HEK293T (cell line): ENCODE results near the gene MORF4L1.

Experiments
- CTCF ChIA-PET: fragments of 350-600 bp; formaldehyde crosslinking; extraction: SDS; loops from one replicate; lab custom pipeline; 2021; ENCODE audit warnings: antibody characterized with exemption, inconsistent platforms; lab: Yijun Ruan, JAX
- POLR2A ChIA-PET: fragments of 350-600 bp; formaldehyde crosslinking; extraction: SDS; loops from one replicate; lab custom pipeline; 2020; ENCODE audit warnings: antibody characterized with exemption, inconsistent platforms; lab: Yijun Ruan, JAX
- DNase-seq: peaks from one replicate; pipeline ENCODE4 v3.0.0; 2012; ENCODE audit warnings: mixed read lengths; ENCODE audit errors: extremely low spot score
- ARNT ChIP-seq: fragments of 450-650 bp; IDR thresholded peaks from 2 replicates; pipeline ENCODE4 v1.6.1; 2017; ENCODE audit warnings: mild to moderate bottlenecking
- BHLHE40 ChIP-seq: fragments of 450-650 bp; IDR thresholded peaks from 2 replicates; pipeline ENCODE4 v1.6.1; 2016; ENCODE audit warnings: mild to moderate bottlenecking, moderate library complexity, borderline replicate concordance
- CTBP1 ChIP-seq: fragments of 450-650 bp; IDR thresholded peaks from 2 replicates; pipeline ENCODE4 v1.6.1; 2016; ENCODE audit warnings: borderline replicate concordance
- ELF4 ChIP-seq: fragments of 450-650 bp; IDR thresholded peaks from 2 replicates; pipeline ENCODE4 v1.6.1; 2017; ENCODE audit warnings: antibody characterized with exemption
- FOXA1 ChIP-seq: fragments of 450-650 bp; IDR thresholded peaks from 2 replicates; pipeline ENCODE4 v1.6.1; 2016; ENCODE audit warnings: mild to moderate bottlenecking
- FOXK2 ChIP-seq: fragments of 450-650 bp; IDR thresholded peaks from 2 replicates; pipeline ENCODE4 v1.6.1; 2016; ENCODE audit warnings: mild to moderate bottlenecking
- FOXM1 ChIP-seq: fragments of 450-650 bp; IDR thresholded peaks from 2 replicates; pipeline ENCODE4 v1.6.1; 2017; ENCODE audit warnings: mild to moderate bottlenecking, borderline replicate concordance
- HDGF ChIP-seq: fragments of 450-650 bp; IDR thresholded peaks from 2 replicates; pipeline ENCODE4 v1.6.1; 2017; ENCODE audit warnings: antibody characterized with exemption, borderline replicate concordance
- L3MBTL2 ChIP-seq: fragments of 450-650 bp; conservative IDR thresholded peaks from 2 replicates; pipeline ENCODE4 v1.6.1; 2016; ENCODE audit warnings: mild to moderate bottlenecking
- LEF1 ChIP-seq: fragments of 450-650 bp; IDR thresholded peaks from 2 replicates; pipeline ENCODE4 v1.6.1; 2017; ENCODE audit warnings: mild to moderate bottlenecking, borderline replicate concordance
- NFRKB ChIP-seq: fragments of 450-650 bp; IDR thresholded peaks from 2 replicates; pipeline ENCODE4 v1.6.1; 2016; ENCODE audit warnings: mild to moderate bottlenecking, moderate library complexity
- PKNOX1 ChIP-seq: fragments of 450-650 bp; IDR thresholded peaks from 2 replicates; pipeline ENCODE4 v1.6.1; 2016
- SP1 ChIP-seq: fragments of 450-650 bp; IDR thresholded peaks from 2 replicates; pipeline ENCODE4 v1.6.1; 2017
- SUZ12 ChIP-seq: fragments of 450-650 bp; IDR thresholded peaks from 2 replicates; pipeline ENCODE4 v1.6.1; 2016; ENCODE audit warnings: mild to moderate bottlenecking
- TARDBP ChIP-seq: fragments of 450-650 bp; IDR thresholded peaks from 2 replicates; pipeline ENCODE4 v1.6.1; 2016
- ZNF384 ChIP-seq: fragments of 450-650 bp; IDR thresholded peaks from 2 replicates; pipeline ENCODE4 v1.6.1; 2016

The MORF4L1 gene

GRCh38 chr15:78934655-78935023, 61.9 kb downstream of the MORF4L1 start:
- no peak for DNase-seq
- ChIA-PET POLR2A (no interaction called here), CTCF (no interaction called here)
- TF ChIP-seq SUZ12 (no peak), L3MBTL2 (no peak)

GRCh38 chr15:78937132-78937739, 64.5 kb downstream of the MORF4L1 start:
- CTCF ChIA-PET: no interaction called here
- POLR2A ChIA-PET: no interaction called here
- DNase-seq: no peak
- TF ChIP-seq ARNT (no peak), LEF1 (no peak), HDGF (no peak), ELF4 (no peak)

GRCh38 chr15:78938658-78939488, 66.2 kb downstream of the MORF4L1 start:
- TF ChIP-seq BHLHE40 (no peak), HDGF (no peak), ARNT (no peak), PKNOX1 (no peak), TARDBP (no peak), SUZ12 (no peak), FOXK2 (no peak), FOXA1 (no peak), ZNF384 (no peak), SP1 (no peak), LEF1 (no peak)
- no peak for DNase-seq
- ChIA-PET POLR2A (no interaction called here), CTCF (interaction anchor here (0.8 kb wide), 1 partner anchor 9 kb away, joined by 9 read pairs; no protein-coding TSS in a partner anchor)

DNA sequence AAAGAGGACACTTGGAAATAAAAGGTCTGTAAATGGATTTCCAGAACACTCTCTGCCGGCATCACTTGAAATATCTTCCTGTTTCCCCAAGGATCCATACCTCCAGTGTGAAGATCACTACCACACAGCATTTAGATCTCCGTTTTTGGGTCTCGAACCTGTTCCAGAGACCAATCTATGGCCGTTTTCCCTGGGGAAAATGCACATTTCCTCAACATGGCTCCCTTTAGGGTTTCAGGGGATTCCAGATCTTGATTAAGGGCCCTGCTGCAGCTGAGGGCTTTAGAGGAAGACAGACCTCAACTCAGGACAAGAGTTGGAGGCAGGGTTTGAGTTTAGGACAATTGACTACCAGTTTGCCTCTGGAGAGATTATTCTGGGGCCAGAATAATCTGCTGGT, 70.1 kb downstream of the MORF4L1 start:
- TF ChIP-seq SP1 (no peak), FOXA1 (no peak), PKNOX1 (no peak), ZNF384 (no peak), L3MBTL2 (no peak), TARDBP (no peak), SUZ12 (no peak), LEF1 (no peak)
- ChIA-PET POLR2A (no interaction called here), CTCF (no interaction called here)
- DNase-seq: no peak

DNA sequence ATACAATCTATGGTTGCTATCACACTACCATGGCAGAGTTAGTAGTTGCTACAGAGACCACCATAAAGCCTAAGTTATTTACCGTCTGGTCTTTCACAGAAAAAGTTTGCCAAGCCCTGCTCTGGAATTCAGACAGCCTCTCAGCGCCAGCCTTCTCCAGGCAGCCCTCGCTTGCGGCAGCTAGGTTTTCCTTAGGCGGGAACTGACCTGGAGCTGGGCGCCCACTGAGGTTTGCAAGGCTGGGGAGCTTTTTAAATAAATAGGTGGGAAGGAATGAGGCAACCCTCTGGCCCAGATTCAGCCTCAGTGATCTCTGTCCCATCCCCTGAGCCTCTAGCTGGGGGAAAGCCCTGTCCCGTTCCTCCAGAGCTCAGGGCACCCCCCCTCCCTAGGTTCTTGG, 71.0 kb downstream of the MORF4L1 start:
- DNase-seq: no peak
- ChIA-PET POLR2A (no interaction called here), CTCF (no interaction called here)

GRCh38 chr15:78944202-78944625, 71.5 kb downstream of the MORF4L1 start:
- ChIA-PET CTCF (interaction anchor here (1.2 kb wide), 1 partner anchor 83 kb away, joined by 3 read pairs; no protein-coding TSS in a partner anchor), POLR2A (no interaction called here)
- no peak for TF ChIP-seq FOXK2
- no peak for TF ChIP-seq FOXM1
- no peak for TF ChIP-seq CTBP1
- no peak for TF ChIP-seq HDGF
- TF ChIP-seq L3MBTL2: no peak
- no peak for TF ChIP-seq BHLHE40
- no peak for TF ChIP-seq TARDBP
- TF ChIP-seq NFRKB: no peak
- TF ChIP-seq SUZ12: no peak
- TF ChIP-seq SP1: no peak
- no peak for TF ChIP-seq ELF4
- TF ChIP-seq FOXA1: no peak
- TF ChIP-seq ZNF384: no peak
- TF ChIP-seq ARNT: no peak
- no peak for TF ChIP-seq PKNOX1

More for the DNA sequence above, 71.0 kb downstream of the MORF4L1 start:
- TF ChIP-seq FOXA1 (no peak), FOXM1 (no peak), HDGF (no peak), FOXK2 (no peak), ELF4 (no peak), L3MBTL2 (no peak), ZNF384 (no peak), SUZ12 (no peak), BHLHE40 (no peak), NFRKB (no peak)

More at GRCh38 chr15:78944202-78944625, 71.5 kb downstream of the MORF4L1 start:
- DNase-seq: no peak
